Measurements from ENCODE around the gene KDELR1.
A peak's percentile ranks its signal among the peaks of the same experiment; 100 is the strongest.

Gene KDELR1

DNA sequence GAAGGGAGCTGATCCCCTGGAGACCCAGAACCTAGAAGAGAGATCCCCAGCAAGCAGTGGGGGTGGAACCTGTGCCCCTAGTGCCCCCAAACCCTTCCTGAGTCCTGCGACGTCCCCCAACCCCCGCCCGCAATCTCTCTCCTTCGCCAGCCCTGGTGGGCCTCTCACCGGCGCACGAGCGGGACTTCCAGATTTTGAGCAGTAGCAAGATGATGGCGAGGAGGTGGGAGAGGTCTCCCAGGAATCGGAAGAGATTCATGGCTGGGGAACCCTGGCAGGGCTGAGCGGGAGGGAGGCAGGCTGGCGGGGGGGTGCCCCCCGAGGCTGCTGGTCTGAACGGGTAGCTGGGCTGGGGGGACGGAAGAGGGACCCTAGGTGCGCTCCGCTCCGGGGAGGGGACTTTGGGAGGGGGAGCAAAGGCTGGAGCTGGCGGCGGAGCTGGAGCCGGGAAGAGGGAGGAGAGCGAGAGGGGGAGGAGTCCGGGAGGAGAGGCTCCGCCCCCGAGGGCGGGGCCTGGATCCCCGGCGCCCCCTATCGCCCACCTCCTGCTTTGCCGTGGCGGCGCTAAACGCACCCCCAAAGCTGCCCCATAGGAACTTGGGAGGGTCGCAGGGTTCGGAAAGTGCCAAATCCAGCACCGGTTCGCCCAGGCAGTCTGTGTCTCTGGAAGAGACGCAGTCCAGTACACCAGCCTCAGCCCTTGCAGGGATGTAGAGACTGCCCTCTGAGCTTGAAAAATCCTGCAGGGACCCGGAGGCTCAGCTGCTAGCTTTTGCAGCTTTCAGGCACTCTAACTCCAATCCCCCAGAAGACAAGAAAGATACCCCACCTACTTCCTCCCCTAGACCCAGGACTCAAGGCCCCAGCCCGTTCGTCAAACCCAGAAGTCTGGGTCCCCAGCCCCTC is at the start of gene KDELR1:
TSS of gene KDELR1 (minus strand) at position 452 of the 906 bp plus-strand sequence. CDS start at position 259, 193 bp downstream.
- DNase-seq (ENCODE audit: low read depth in 2 of 2) = peak; percentile 51 to 60

GRCh38 chr19:48436586-48436985 is 45.2 kb upstream of the KDELR1 start:
- DNase-seq (ENCODE audit: low read depth in 2 of 2) = no peak

DNA sequence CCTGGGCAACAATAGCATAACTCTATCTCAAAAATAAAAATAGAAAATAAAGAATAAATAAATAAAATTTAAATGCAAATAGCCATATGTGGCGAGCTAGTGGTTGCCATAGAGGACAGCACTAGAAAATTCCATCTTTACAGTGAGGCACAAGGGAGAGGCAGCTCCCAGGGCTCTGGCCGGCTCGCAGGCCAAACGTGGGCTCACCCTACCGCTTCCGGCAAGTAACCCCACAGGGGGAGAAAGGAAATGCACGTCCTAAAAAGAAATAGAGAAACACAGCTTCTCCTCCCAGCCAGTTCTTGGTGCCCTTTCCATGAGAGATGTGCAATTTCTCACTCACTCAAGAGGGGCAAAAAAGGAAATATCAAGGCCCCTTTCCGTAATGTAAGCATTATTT is 42.0 kb upstream of the KDELR1 start:
- DNase-seq (ENCODE audit: low read depth in 2 of 2) = no peak

GRCh38 chr19:48428670-48429069 is 37.3 kb upstream of the KDELR1 start:
- DNase-seq (ENCODE audit: low read depth in 2 of 2) = no peak

DNA sequence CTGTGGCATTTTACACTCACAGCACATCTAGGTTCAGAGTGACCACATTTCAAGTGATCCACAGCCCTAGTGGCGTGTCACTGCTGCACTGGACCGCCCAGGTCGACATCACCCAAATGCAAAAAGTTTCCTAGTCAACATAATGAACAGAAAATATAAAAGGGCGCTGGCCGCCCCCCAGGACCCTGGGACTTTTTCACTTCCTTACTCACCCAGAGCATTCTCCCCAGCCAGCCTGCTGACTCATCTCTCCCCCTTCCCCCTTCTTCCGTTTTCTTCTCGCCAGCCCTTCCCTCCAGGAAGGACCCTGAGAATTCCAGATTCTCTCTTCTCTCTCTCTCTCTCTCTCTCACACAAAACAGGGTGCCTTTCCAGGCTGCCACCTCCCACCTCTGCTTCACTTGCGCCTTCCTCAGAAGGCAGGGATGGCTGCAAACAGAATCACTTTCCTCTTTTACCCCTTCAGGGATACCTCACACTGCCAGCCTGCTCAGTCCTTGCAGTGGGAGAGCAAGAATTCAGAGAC is 33.4 kb upstream of the KDELR1 start:
- DNase-seq (ENCODE audit: low read depth in 2 of 2) = no peak

DNA sequence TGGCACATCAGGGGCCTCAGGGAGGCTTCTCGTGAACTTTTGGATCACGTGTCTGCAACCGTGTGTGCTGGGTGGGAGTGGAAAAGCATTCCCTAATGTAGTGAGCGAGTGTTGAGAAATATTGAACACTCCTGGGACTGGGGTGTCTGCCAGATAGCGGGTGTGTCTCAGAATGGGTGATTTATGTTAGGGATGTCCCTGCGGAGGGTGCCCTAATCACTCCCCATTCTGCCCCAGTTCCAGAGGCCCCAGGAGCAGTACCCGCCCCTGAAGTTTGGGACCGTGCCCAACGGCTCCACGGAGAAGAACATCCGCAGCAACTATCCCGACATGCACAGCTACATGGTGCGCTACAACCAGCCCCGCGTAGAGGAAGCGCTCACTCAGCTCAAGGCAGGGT is 30.2 kb upstream of the KDELR1 start:
- DNase-seq (ENCODE audit: low read depth in 2 of 2) = no peak

- DNase-seq (ENCODE audit: low read depth in 2 of 2) = peak; percentile 44 to 66
Measured at GRCh38 chr19:48419158-48419920, 28.0 kb upstream of the KDELR1 start.

GRCh38 chr19:48418317-48419064 is 27.1 kb upstream of the KDELR1 start:
- no peak for DNase-seq (ENCODE audit: low read depth in 2 of 2)

DNA sequence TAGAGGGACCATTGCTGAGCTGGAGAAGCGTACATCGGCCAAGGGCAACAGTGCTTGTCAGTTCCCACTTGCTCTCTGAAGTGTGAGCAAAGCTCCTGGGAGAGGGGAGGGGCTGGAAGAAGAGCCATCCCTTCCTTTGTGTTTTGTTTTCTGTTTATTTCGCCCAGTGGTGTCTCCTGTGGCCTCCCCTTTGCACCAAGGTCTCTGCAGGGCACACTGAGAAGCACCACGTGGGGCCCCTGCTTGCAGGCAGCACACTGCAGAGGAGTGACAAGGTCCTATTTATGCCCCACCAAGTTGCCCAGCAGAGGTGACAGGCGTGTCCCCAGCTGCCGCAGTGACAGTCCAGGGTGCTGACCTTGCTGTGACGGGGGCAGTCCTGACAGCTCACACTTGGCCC is 26.1 kb upstream of the KDELR1 start:
- DNase-seq (ENCODE audit: low read depth in 2 of 2) = no peak

DNA sequence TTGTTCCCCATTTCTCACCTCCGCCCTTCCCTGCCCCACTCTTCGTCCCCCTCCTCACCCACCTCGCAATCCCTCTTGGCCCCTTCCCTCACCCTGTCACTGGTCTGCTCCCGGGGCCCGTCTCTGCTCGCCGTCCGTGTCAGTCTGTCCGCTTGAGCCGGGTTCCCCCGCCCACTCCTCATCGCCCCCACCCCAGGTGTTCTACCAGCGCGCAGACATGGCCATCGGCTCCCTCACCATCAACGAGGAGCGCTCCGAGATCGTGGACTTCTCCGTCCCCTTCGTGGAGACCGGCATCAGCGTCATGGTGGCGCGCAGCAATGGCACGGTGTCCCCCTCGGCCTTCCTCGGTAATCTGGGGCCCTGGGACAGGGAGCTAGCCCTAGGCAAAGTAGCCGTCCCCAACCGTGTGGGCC is 24.5 kb upstream of the KDELR1 start:
- DNase-seq (ENCODE audit: low read depth in 2 of 2) = no peak

- DNase-seq (ENCODE audit: low read depth in 2 of 2) = peak; percentile 51 to 76
Measured at GRCh38 chr19:48415395-48415794, 24.0 kb upstream of the KDELR1 start.

- DNase-seq (ENCODE audit: low read depth in 2 of 2) = no peak
Measured at GRCh38 chr19:48413879-48414587, 22.7 kb upstream of the KDELR1 start.

DNA sequence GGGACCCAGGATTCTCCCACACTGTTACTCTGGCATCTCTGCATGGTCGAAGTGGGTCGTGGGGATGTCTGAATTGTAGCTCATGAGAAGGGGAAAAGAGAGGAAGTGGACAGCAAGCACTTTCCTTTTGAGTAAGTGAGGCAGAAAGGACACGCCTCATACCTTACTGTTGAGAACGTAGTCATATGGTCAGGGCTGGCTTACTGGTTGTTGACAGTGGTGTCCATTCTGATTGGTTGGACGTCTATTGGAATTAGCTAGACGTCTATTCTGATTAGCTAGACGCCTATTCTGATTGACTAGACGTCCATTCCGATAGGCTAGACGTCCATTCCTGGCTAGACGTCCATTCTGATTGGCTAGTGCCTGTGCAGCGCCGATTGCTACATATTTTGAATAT is 14.5 kb upstream of the KDELR1 start:
- DNase-seq (ENCODE audit: low read depth in 2 of 2) = no peak

- DNase-seq (ENCODE audit: low read depth in 2 of 2) = no peak
Measured at GRCh38 chr19:48405010-48405659, 13.8 kb upstream of the KDELR1 start.

GRCh38 chr19:48403606-48404005 is 12.3 kb upstream of the KDELR1 start:
- DNase-seq (ENCODE audit: low read depth in 2 of 2) = no peak

- DNase-seq (ENCODE audit: low read depth in 2 of 2) = no peak
Measured at GRCh38 chr19:48401287-48401686, 9.9 kb upstream of the KDELR1 start.

- DNase-seq (ENCODE audit: low read depth in 2 of 2) = no peak
Measured at GRCh38 chr19:48400018-48400742, 8.8 kb upstream of the KDELR1 start.

GRCh38 chr19:48398375-48399235 is 7.3 kb upstream of the KDELR1 start:
- peak; percentile 63 to 76 for DNase-seq (ENCODE audit: low read depth in 2 of 2)

- no peak for DNase-seq (ENCODE audit: low read depth in 2 of 2)
Measured at GRCh38 chr19:48398102-48398374, 6.7 kb upstream of the KDELR1 start.
